Fibroblast of skin of right quadriceps (primary cell): Measurements from ENCODE around the gene NFE2L2.
A peak's percentile ranks its signal among the peaks of the same experiment; 100 is the strongest.
"Not testable (repeated sequence)": the region's sequence is repeated elsewhere in the genome, so short reads cannot be mapped to it uniquely, and the experiment has no call there.

Source experiments
- DNase-seq: peaks from one replicate; pipeline ENCODE4 v3.0.0-alpha.2; 2013

NFE2L2 gene

DNA sequence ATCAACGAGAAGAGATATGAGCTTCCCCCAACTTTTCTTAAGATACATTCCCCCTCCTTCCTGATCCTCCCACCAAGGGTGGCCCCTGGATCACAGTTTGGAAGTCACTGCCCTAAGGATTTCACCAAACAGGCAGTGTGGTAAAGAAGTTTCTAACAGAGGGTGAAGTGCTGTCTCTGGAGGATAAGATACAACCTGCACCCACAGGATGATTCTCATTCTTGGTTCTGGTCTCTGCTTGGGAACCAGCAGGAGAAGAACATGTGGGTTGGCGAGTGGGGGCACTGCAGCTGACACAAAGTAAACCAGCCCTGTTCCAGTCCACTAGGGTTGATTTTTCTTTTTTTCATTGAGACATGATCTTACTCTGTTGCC lies 9.3 kb downstream of the NFE2L2 start:
- DNase-seq, result no peak

DNA sequence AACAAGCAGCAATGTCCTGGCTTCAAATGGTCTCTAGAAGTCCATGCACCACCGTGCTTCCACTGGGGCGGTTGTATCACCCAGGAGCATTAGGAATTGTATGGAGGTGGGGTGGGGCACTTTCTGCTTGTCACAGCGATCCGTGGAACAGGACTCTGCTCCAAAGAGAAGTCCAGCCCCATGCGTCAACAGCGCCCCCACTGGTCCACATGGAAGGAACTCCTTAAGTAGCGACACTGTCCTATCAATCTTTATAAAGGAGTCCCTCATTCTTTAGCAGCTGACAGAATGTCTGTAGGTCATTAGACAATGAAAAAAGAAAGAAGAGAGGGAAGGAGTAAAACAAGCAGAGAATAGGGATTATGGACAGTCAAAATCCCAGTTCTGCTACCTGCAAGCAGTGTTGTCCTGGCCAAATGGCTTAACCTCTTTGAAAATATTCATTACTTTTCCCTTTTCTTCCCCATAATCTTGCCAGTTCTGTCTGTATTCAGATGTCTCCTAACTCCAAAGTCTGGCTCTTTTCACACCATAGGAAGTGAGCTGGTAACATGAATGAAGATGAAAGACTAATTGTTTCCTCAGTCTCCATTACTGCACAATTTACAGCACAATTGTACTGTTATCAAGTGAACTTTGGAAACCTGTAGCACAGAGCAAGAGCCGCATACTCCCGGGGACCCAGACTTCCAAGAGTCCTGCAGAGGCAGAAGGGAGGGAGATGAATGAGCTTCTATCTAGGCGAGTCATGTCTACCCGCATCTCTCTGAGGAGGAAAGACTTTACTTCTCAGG lies 9.9 kb downstream of the NFE2L2 start:
- DNase-seq, result peak; percentile 45

GRCh38 chr2:177253704-177254103 lies 10.8 kb downstream of the NFE2L2 start:
- DNase-seq, result no peak

DNA sequence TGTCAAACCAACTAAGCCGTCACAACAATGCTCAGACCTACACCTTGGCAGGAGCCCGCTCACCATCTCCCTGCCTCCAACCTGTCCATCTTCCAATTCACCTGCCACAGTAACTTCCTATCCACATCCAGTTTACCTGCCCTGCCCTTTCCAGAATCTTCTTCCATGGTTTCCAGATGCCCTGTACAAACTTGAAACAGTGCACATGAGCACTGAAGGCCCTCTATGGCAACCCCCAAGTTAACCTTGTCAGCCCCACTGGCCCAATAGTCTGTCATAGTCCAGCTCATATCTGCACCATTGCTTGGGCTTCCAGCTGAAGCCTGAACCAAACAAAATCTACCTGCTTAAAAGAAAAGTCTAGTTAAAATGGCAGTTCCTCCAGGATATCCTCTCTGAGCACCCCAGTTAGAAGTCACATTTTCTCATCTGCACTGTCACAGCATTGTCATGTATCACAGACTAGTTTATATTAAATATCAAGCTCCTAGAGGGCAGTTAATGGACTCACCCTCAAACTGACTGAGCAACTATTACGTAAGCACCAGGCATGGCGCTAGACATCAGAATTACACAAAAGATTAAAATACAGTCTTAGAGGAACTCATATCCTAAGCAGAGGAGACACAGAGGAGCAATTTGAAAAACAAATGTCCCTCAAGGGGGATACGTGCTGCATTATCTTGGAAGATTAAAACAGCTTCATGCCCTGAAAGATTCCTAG lies 11.6 kb downstream of the NFE2L2 start:
- DNase-seq, result no peak

DNA sequence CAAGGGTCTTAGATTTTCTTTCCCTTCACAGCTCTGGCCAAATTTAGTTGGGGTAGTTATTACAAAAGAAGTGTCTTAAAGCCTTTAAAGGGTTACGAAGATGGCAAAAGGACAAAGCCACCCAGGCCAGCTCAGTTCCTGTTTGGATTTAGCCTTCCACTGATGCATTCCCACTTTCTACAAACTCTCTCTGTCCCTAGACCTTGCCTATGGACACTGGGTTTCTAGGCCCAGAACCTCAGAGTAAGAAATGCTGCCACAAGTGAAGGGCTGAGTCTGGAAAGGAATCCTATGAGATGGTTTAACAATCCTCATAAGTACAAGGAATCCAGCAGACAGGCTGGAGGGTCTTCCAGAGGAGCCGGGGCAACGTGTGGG lies 13.4 kb downstream of the NFE2L2 start:
- DNase-seq, result no peak

GRCh38 chr2:177250461-177250860 lies 14.1 kb downstream of the NFE2L2 start:
- no peak for DNase-seq

- DNase-seq, result no peak
Measured at GRCh38 chr2:177249038-177249437, 15.5 kb downstream of the NFE2L2 start.

DNA sequence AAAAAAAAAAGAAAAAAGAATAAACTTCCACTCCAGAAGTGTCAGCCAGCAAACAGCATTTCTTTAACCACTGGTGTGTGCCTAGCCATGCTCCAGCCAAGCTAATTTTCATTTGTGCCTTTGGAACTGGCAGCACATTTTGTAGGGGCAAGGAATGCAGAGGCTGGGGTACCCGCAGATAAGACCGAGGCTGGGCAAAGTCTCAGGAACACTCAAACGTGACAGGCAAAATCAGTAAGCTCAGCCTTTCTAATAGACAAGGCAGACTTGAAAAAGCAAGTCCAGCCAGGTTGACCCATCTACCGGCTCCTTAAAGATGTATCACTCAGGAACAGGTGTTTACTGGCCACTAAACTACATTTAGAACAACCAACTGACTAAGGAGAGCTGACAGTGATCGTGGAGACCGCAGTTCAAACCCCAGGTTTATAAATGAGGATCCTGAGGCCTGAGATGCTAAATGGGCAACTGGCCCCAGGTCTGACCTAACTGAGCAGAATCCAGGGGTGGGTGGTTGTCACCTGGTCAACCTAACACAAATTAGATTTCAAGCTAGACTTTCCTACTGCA lies 16.7 kb downstream of the NFE2L2 start:
- DNase-seq, result no peak

DNA sequence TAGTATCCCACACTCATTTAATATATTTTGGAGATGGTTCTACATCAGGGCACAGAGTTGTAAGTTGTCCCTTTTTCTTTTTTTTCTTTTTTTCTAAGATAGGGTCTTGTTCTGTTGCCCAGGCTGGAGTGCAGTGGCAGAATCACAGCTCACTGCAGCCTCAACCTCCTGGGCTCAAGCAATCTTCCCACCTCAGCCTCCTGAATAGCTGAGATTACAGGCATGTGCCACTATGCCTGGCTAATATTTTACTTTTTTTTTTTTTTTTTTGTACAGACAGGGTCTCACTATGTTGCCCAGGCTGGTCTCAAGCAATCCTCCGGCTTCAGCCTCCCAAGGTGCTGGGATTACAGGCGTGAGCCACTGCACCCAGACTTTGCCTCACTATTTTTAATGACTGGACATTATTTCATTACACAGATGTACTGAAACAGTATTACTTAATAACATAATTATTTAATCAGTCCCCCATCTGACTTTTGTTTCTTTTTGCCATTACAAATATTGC lies 17.9 kb downstream of the NFE2L2 start:
- DNase-seq, result not testable (repeated sequence)

- no peak for DNase-seq
Measured at GRCh38 chr2:177246000-177246399, 18.5 kb downstream of the NFE2L2 start.

GRCh38 chr2:177245010-177245422 lies 19.5 kb downstream of the NFE2L2 start:
- DNase-seq, result peak; percentile 86

DNA sequence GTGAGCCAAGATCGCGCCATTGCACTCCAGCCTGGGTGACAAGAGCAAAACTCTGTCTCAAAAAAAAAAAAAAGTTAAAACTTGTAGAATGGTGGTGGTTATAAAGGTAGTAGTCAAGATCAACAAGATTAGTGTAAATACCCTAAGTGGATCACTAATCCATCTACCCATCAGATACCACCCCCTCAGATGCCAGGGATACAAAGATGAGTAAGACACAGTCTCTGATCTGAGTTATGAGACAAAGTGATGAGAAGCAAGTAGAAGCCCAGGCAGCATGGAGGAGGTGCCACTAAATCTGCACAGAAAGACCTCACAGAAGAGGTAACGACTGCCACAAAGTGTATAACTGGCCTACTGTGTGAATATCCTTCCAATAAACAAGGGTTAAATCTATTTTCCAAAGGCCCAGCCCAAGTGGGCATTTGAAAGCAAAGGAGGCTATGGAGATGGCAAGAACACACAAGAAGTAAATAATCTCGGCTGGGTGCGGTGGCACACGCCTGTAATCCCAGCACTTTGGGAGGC lies 20.2 kb downstream of the NFE2L2 start:
- DNase-seq, result no peak

- DNase-seq, result no peak
Measured at GRCh38 chr2:177243476-177243875, 21.1 kb downstream of the NFE2L2 start.

DNA sequence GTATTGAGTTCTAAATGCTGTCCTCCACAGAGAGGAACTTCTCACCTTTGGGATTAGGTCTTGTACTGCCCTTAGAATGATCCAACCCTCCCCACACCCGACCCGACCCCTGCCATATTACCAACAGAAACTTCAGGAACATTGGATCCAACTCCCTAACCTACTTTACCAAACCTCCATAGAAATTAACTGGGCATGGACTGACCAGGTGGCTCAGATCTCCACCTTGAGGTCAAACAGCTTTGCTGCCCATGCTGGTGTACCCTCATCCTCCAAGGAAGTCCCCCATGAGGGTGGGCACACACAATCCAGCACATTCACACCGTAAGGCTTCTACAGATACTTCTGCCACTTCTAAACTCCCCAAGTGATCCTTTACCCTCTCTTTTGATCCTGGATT lies 21.5 kb downstream of the NFE2L2 start:
- no peak for DNase-seq

GRCh38 chr2:177242121-177242987 lies 22.2 kb downstream of the NFE2L2 start:
- DNase-seq, result peak; percentile 96

DNA sequence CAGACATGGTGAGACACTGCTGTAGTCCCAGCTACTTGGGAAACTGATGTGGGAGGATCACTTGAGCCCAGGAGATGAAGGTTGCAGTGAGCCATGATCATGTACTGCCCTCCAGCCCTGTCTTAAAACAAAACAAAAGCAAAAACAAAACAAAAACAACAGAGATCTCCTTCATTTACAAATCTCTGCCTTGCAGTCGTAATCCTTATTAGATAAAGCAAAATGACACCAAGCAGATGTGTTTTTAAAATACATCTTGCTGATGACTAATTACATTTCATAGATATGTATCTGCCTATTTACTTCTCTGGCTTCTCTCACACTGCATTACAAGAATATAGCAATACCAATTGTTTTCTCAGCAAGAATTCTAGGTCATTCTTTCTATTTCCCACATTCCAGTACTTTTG lies 22.8 kb downstream of the NFE2L2 start:
- peak; percentile 41 for DNase-seq

GRCh38 chr2:177239932-177240630 lies 24.4 kb downstream of the NFE2L2 start:
- DNase-seq, result peak; percentile 59

GRCh38 chr2:177239053-177239452 lies 25.5 kb downstream of the NFE2L2 start:
- no peak for DNase-seq

GRCh38 chr2:177237932-177238331 lies 26.6 kb downstream of the NFE2L2 start:
- no peak for DNase-seq

- DNase-seq, result no peak
Measured at GRCh38 chr2:177235855-177236437, 28.6 kb downstream of the NFE2L2 start.

GRCh38 chr2:177234267-177234666 lies 30.3 kb downstream of the NFE2L2 start:
- DNase-seq, result no peak
